Prostate gland (tissue), 2 donors: ENCODE measurements around the gene SMCR8. TPM values are rescaled to one million over a fixed set of nuclear protein-coding genes. Genes with fewer than 3 reads are reported as not detected.

ENCODE experiments used
- DNase-seq: peaks from one replicate; pipeline ENCODE4 v3.0.0-alpha.2; 2019; ENCODE audit warnings: low spot score
- H3K27ac ChIP-seq, 2 donors: fragments of 200-600 bp; sonication (generic); 2 replicates each; pipeline ENCODE4 v1.5.1; 2017 to 2019
- H3K27me3 ChIP-seq: fragments of 200-600 bp; sonication (generic); replicated peaks from 2 replicates; pipeline ENCODE4 v1.5.1; 2019; ENCODE audit not compliant: insufficient read depth
- H3K36me3 ChIP-seq, 2 donors: fragments of 200-600 bp; sonication (generic); 1 replicate in 1 of 2; 2 replicates in 1 of 2; pipeline versions ENCODE4 v1.5.1 to v1.8.1; 2017 to 2019
- H3K4me1 ChIP-seq: fragments of 200-600 bp; sonication (generic); replicated peaks from 2 replicates; pipeline ENCODE4 v1.5.1; 2019
- H3K4me3 ChIP-seq, 2 donors: fragments of 200-600 bp; sonication (generic); 2 replicates each; pipeline ENCODE4 v1.5.1; 2017 to 2019
- H3K9me3 ChIP-seq: fragments of 200-600 bp; sonication (generic); 2 replicates; pipeline ENCODE4 v1.5.1; 2017
- CTCF ChIP-seq, 4 experiments: fragments of 200-600 bp in 2 of 4; fragments of 450-650 bp in 2 of 4; sonication (generic) in 2 of 4; IDR thresholded peaks; 1 replicate in 3 of 4; 2 replicates in 1 of 4; pipeline ENCODE4 v1.5.1; 2016 to 2019; ENCODE audit warnings: antibody characterized with exemption in 4 of 4, mild to moderate bottlenecking in 2 of 4, moderate library complexity in 2 of 4
- POLR2A ChIP-seq: fragments of 450-650 bp; IDR thresholded peaks from one replicate; pipeline ENCODE4 v1.6.1; 2016; ENCODE audit warnings: antibody characterized with exemption, mild to moderate bottlenecking
- POLR2AphosphoS5 ChIP-seq: sonication (generic); formaldehyde crosslinking; IDR thresholded peaks from one replicate; pipeline ENCODE4 v1.6.1; 2017; ENCODE audit warnings: antibody characterized with exemption
- WGBS: methylation state at CpG from one replicate; pipeline ENCODE4 v1.1.5; 2018; 5-methylcytosine and 5-hydroxymethylcytosine counted together
- intact Hi-C: fragments of 100-400 bp; cut with DNase I; formaldehyde crosslinking; loops from one replicate; pipeline ENCODE4 v1.14.2; 2022
- total RNA-seq, 2 donors: library from RNA; depleted of rRNA; stranded (reverse); fragments of >200 nt; gene quantifications; one replicate each; pipeline ENCODE4 v1.1.0, GENCODE V29; 2016

SMCR8 gene
- total RNA-seq, 2 donors from 2014 or later, result 19.0 to 25.3 TPM

GRCh38 chr17:18326572-18326971 is 11.5 kb downstream of the SMCR8 start:
- DNase-seq, result no peak
- WGBS, result 82% methylated on average over 6 of the region's 6 CpGs
- Histone ChIP-seq H3K9me3 (no peaks in the 10 kb centered on the region), H3K4me1 (no peaks in the 10 kb centered on the region), H3K27me3 (no peaks in the 10 kb centered on the region), H3K27ac (no peak overlapping the region), H3K4me3 (no peak overlapping the region), H3K36me3 (peaks cover 2 to 28% of the 10 kb centered on the region in 2 donors)
- intact Hi-C loops, result no loop called here
- TF ChIP-seq POLR2A (no peak), CTCF (IDR thresholded peaks at IDR 0.05) (no peak), POLR2AphosphoS5 (no peak)

- Histone ChIP-seq H3K27ac (no peak overlapping the region), H3K36me3 (peaks cover 2 to 28% of the 10 kb centered on the region in 2 donors), H3K9me3 (no peaks in the 10 kb centered on the region), H3K4me3 (no peak overlapping the region), H3K4me1 (no peaks in the 10 kb centered on the region), H3K27me3 (no peaks in the 10 kb centered on the region)
- WGBS, result 56% methylated on average over 2 of the region's 2 CpGs
- TF ChIP-seq POLR2A (no peak), CTCF (IDR thresholded peaks at IDR 0.05) (no peak), POLR2AphosphoS5 (no peak)
- intact Hi-C loops, result no loop called here
- DNase-seq, result no peak
Observed at GRCh38 chr17:18327093-18327492, 12.0 kb downstream of the SMCR8 start.

- peaks cover 2 to 28% of the 10 kb centered on the region in 2 donors for H3K36me3 ChIP-seq
- TF ChIP-seq CTCF (IDR thresholded peaks at IDR 0.05), result no peak
- no peak for TF ChIP-seq POLR2A
- no peak for TF ChIP-seq POLR2AphosphoS5
- no peak overlapping the region for H3K4me3 ChIP-seq
- 83% methylated on average over 10 of the region's 10 CpGs for WGBS
- H3K9me3 ChIP-seq, result no peaks in the 10 kb centered on the region
- no peak overlapping the region for H3K27ac ChIP-seq
- DNase-seq, result no peak
- intact Hi-C loops, result no loop called here
- H3K27me3 ChIP-seq, result no peaks in the 10 kb centered on the region
- H3K4me1 ChIP-seq, result no peaks in the 10 kb centered on the region
Observed at GRCh38 chr17:18327556-18327955, 12.5 kb downstream of the SMCR8 start.

GRCh38 chr17:18328643-18329204 is 13.6 kb downstream of the SMCR8 start:
- H3K36me3 ChIP-seq, result peaks cover 0 to 16% of the 10 kb centered on the region in 2 donors
- WGBS, result 90% methylated on average over 9 of the region's 9 CpGs
- no peak for TF ChIP-seq POLR2AphosphoS5
- no peak for TF ChIP-seq CTCF (IDR thresholded peaks at IDR 0.05)
- TF ChIP-seq POLR2A, result no peak
- intact Hi-C loops, result no loop called here
- no peaks in the 10 kb centered on the region for H3K9me3 ChIP-seq
- H3K27me3 ChIP-seq, result no peaks in the 10 kb centered on the region
- H3K4me3 ChIP-seq, result no peak overlapping the region
- H3K4me1 ChIP-seq, result no peaks in the 10 kb centered on the region
- no peak for DNase-seq
- H3K27ac ChIP-seq, result no peak overlapping the region

GRCh38 chr17:18331879-18332278 is 16.8 kb downstream of the SMCR8 start:
- TF ChIP-seq CTCF (IDR thresholded peaks at IDR 0.05) (no peak), POLR2AphosphoS5 (no peak), POLR2A (no peak)
- intact Hi-C loops, result no loop called here
- Histone ChIP-seq H3K36me3 (no peaks in the 10 kb centered on the region), H3K4me1 (no peaks in the 10 kb centered on the region), H3K27ac (no peak overlapping the region), H3K9me3 (no peaks in the 10 kb centered on the region), H3K27me3 (no peaks in the 10 kb centered on the region), H3K4me3 (no peak overlapping the region)
- WGBS, result 86% methylated on average over 9 of the region's 9 CpGs
- DNase-seq, result no peak
